Activated CD4-positive, alpha-beta T cell treated with anti-CD3 and anti-CD28 coated beads, Interleukin-2, amount 50 U/mL, for 16 hours (primary cell): ENCODE data around the gene SLC25A36.

Experiments
- DNase-seq: peaks from one replicate; pipeline ENCODE4 v3.0.0-alpha.2; 2020

The SLC25A36 gene

DNA sequence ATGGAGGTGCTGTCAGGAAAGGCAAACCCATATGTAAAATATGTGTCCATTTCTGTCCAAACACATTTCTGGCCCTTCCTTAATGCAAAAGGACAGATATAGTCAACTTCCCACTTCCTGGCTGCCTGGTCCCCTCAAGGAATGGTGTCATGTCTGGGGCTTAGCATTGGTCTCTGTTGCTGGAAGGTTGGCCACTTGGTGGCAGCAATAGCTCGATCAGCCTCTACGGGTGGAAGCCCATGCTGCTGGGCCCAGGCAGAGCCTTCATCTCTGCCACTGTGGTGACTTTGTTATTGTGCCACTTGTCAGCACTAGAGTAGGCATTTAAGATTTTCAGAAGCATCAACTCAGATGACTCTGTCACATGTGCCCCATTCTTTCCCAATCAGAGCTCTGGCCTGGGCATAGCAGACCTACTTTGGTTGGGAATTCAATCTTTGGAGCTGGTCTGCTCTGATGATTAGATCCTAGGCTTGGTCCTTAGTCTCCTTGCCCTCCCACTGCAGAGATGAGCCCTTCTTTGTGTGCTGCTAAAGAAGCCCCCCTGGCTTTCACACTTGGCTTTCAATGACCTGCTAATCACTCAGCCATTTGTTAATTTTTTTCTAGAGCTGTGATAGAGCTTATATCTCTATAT is 58.5 kb downstream of the SLC25A36 start:
- peak; percentile 57 for DNase-seq

DNA sequence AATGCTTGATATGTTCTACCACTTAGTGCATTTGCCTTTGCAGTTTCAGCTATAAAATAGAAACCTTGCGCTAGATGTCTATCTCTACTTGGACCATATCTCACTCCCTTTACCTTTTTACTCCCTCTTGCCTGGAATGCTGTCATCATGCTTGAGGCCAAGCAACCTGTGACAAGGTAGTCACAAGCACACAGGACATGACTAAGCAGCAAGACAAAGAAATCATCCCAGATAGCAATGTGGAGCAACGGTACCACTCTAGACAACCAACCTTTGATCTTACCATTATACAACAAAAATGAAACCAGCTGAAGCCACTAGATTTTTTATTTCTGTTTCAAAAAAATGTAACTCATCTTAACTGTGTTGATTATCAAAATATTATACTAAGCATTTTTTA is 59.0 kb downstream of the SLC25A36 start:
- DNase-seq = peak; percentile 4

DNA sequence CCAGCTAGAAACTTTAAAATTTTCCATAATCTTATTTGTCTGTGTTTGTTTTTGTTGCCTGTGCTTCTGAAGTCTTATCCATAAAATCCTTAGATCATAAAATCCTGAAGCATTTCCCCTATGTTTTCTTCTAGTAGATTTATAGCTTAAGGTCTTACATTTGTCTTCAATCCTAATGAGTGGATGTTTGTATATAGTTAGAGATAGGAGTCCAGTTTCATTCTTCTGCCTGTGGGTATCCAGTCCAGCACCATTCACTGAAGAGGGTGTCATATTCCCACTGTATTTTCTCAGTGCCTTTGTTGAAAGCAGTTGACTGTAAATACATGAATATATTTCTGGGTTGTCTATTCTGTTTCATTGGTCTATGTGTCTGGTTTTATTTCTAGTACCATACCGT is 64.7 kb downstream of the SLC25A36 start:
- DNase-seq = no peak

DNA sequence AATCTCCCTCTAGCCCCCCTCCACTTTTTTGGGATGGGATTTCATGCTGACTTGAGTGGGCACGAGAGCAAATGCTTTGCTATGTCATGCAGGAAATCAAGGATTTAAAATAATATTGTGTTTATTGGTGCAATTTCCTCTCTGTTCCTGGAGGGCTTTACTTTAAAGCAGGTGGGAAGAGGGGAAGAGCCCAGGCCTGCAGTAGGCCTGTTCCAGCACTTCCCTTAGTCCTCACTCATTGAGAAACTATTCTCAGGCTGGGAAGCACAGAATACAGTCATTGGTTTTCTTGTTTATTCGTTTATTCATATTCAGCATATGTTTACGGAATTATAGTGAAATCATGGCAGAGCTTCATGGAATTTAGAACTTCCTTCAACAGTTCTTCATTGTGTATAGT is 67.9 kb downstream of the SLC25A36 start:
- DNase-seq = no peak

DNA sequence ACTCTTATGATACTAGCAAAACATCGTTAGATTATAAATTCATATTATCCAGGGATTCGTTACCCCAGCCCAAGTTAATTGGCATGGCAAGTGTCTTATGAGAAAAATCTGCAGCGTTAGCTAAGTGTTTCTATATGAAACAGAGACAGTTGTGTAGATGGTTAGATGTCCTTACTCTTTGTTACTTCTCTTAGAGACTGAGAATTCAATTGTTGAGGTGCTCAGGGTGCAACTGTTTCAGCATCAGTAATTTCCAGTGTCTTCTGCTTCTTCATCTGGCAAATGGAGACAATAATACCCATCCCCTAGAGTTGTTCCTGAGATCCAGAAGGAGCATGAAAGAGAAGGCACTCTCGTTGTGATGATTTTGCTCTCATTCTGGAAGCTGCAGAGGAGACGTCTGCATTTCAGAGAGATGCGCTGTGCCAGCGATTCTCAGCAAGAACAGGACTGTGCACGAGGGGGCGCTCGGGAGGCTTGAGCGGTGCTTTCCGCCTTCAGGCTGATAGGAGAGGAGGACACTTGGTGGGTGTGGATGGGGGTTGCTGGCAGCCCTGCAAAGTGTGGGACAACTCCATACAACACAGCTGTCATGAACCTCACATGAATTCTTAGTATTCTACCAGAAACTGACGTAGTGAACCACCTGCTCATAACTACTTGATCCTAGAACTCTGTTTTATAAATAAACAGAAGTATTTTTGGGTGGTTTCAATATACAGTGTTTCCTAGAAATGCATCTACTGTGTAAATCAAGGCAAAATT is 69.8 kb downstream of the SLC25A36 start:
- DNase-seq = peak; percentile 70

DNA sequence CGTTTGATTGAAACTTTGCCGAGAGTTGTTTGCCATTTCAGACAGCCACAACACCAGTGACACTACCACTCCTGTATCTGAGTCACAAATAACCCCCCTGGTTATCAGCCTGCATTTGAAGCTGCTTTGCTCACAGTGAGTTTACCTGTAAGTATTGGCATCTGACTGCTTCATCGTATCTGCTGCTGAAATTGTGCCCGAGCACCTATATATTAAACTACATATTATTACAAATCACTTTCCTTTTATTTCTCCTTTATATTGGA is 70.3 kb downstream of the SLC25A36 start:
- DNase-seq = no peak

DNA sequence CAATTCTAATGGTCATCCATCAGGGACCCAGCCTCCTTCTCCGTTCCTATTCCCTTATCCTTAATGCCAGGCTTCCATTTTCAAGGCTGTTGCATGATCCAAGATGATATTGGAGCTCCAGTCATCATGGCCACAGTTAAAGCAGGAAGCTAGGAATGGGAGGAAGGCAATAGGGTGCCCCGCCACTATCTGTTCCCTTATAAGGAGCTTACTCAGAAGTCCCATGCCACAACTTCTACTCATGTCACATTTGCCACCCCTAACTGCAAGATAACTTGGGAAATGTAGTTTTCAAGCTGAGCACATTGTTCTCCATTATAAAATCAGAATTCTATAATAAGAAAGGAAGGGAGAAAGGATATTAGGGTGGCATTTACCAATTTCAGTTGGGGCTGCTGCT is 70.9 kb downstream of the SLC25A36 start:
- DNase-seq = no peak

DNA sequence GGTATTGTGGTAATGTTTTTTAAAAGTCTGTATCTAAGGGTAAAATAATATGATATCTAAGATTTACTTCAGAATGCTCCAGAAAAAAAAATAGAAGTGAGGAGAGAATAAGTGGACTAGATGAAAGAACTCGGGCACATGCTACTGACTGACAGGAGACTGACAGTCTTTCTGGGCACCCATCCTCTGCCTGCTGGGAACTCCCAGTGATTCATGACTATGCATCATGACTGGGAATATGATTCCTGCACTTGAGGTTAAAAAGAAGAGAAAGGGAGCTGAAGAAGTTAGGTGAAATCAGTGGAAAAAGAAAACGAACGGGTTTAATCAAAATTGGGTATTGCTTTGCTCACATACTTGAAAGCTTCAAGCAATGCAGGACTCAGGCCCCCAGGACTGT is 73.8 kb downstream of the SLC25A36 start:
- DNase-seq = no peak

DNA sequence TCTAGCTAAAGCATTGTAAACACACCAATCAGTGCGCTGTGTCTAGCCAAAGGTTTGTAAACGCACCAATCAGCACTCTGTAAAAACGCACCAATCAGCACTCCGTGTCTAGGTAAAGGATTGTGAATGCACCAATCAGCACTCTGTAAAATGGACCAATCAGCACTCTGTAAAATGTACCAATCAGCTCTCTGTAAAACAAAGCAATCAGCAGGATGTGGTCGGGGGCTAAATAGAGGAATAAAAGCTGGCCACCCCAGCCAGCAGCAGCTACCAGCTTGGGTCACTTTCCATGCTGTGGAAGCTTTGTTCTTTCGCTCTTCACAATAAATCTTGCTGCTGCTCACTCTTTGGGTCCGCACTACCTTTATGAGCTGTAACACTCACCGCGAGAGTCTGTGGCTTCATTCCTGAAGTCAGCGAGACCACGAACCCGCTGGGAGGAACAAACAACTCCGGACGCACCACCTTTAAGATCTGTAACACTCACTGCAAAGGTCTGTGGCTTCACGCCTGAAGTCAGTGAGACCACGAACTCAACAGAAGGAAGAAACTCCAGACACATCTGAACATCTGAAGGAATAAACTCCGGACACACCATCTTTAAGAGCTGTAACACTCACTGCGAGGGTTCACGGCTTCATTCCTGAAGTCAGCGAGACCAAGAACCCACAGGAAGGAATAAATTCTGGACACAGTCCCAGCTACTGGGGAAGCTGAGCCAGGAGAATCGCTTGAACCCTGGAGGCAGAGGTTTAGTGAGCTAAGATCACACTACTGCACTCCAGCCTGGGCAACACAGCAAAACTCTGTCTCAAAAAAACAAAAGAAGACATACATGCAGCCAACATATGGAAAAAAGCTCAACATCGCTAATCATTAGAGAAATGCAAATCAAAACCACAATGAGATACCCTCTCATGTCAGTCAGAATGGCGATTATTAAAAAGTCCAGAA is 76.0 kb downstream of the SLC25A36 start:
- peak; percentile 64 for DNase-seq

DNA sequence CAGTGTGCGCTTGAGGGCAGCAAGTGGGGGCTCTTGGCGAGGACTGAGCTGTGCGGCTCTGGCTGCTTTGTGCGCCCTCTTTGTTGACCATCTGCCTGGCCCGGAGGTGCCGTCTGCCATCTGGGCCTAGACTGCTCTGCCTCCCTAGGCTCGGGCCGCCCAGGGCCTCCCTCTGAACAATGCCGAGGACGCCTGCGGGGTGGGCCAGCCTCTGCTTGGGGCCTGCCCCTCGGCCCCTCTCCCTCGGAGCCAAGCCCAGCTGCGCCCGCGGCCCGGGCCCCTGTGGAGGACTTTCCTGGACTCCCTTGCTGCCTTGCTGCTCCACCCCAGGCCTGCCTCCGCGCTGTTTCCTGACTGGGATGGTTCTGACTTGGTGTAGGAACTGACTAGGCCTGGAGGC is 77.6 kb downstream of the SLC25A36 start:
- no peak for DNase-seq

DNA sequence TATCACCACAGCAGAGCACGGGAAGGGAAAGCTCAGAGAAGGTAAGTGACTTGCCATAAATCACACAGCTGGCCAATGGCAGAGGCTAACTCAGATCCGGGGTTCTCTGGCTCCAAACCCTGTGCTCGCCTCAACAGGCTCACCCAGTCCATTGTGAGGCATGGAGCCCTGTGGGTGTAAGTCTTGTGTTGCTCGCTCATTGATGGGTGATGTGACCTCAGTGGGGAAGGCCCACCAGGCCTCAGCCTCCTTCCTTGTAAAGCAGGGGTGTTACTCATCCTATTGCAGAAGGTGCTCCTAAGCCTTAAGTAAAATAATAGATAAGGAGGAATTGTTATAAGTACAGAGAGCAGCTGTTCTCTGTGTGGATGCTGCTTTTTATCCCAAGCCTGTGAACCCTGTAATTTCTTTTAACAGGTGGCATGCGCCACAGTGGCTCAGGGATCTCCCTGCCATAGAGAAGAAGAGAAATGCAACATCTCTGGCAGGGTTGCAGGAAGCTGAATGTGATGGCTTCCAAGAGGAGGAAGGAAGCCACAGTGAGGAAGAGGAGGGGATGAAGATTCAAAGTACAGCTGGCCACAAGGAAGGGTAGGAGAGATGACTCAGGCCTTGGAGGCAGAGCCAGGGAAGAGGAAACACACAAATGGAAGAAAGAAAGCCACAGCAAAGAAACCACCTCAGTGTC is 78.7 kb downstream of the SLC25A36 start:
- DNase-seq = no peak

DNA sequence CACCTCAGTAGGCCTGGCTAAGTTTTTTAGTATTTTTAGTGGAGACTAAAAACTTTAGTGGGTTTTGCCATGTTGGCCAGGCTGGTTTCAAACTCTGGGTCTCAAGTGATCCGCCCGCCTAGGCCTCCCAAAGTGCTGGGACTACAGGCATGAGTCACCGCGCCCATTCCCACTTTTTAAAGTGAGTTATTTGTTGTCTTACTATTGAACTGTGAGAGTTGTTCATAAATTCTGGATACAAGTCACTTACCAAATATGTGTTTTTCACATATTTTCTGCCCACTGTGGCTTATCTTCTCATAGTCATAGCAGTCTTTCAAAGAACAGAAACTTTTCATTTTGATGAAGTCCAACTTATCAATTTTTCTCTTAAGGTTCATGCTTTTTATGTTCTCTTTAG is 79.6 kb downstream of the SLC25A36 start:
- no peak for DNase-seq
